ENCODE results near the gene IGLL1. TPM values are rescaled to one million over a fixed set of nuclear protein-coding genes. Genes with fewer than 3 reads are reported as not detected.

Gene IGLL1
- total RNA-seq, 1 donor from 2014 or later: not detected

DNA sequence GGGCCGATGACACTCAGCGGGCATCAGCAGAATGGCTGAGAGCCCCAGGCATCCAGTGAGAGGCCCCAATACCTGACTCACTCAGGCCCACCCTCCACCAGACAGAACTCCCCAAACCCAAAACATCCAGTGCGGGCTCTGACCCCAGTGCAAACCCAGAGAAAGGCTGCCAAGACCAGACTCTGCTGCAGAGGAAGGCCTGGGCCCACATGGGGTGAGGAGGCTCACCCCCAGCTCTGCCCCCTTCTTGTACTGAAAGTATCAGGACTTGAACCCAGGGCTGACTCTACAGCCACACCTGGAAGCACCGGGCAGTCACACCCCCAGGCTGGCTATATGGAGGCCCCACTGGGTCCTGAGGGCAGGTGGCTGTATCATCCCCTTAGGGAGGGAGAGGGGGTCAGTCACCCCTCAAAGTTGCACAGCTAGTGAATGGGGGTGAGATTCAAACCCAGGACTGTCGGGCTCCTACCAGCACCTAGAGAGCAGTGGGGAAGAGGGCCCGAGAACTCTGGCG, 49.3 kb downstream of the IGLL1 start:
- Mint-ChIP-seq H3K9me3 (no peaks in the 10 kb centered on the region), H3K27me3 (ENCODE audit: insufficient read depth, low read depth) (no peaks in the 10 kb centered on the region), H3K4me1 (peaks cover 58% of the 10 kb centered on the region), H3K27ac (peak overlapping the region; percentile 57), H3K4me3 (no peak overlapping the region), H3K36me3 (no peaks in the 10 kb centered on the region)
- no peaks in the 10 kb centered on the region for H4K20me1 ChIP-seq (ENCODE audit: low read depth)
- H3K27me3 ChIP-seq: no peaks in the 10 kb centered on the region
- H3K9ac ChIP-seq: no peak overlapping the region
- H3K27ac ChIP-seq: no peak overlapping the region
- peaks cover 26% of the 10 kb centered on the region for H3K4me1 ChIP-seq
- no peak for TF ChIP-seq EZH2 (IDR thresholded peaks at IDR 0.05)
- H3K4me2 ChIP-seq: no peak overlapping the region
- no peak for DNase-seq (ENCODE audit: low spot score)
- H3F3A ChIP-seq (ENCODE audit: low read depth): peaks cover 7% of the 10 kb centered on the region
- H2AFZ ChIP-seq (replicated peaks): no peak overlapping the region
- H3K79me2 ChIP-seq (ENCODE audit: low read depth): no peaks in the 10 kb centered on the region
- no peaks in the 10 kb centered on the region for H3K36me3 ChIP-seq
- no peaks in the 10 kb centered on the region for H3K9me3 ChIP-seq (ENCODE audit: low read depth)
- H3K4me3 ChIP-seq: no peak overlapping the region

DNA sequence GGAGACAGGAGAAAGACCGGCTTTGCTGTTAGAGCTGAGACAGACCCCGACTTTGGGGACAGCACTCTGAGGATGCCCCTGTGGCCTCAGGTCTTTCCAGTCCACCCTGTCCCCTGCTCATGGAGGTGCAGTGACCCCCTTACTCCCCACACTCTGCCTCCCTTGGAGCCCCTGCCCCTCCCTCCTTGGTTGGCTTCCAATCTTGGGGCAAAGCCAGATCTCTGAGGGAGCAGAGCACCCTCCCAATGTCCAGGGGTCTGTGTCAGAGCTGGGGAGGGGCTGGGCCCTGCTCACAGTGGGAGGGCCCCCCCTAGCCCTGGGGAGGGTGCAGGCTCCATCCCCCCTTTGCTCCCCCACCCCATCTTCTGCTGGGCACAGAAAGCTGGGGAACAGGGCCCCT, 50.0 kb downstream of the IGLL1 start:
- peaks cover 59% of the 10 kb centered on the region for H3K4me1 Mint-ChIP-seq
- H3K27me3 Mint-ChIP-seq (ENCODE audit: insufficient read depth, low read depth): peaks cover 2% of the 10 kb centered on the region
- Histone ChIP-seq H3K36me3 (no peaks in the 10 kb centered on the region), H2AFZ (replicated peaks) (no peak overlapping the region), H3K27ac (no peak overlapping the region), H3F3A (ENCODE audit: low read depth) (no peaks in the 10 kb centered on the region), H3K9ac (no peak overlapping the region), H3K9me3 (ENCODE audit: low read depth) (no peaks in the 10 kb centered on the region), H3K27me3 (no peaks in the 10 kb centered on the region), H3K4me3 (no peak overlapping the region), H3K4me2 (no peak overlapping the region), H3K4me1 (peaks cover 19% of the 10 kb centered on the region), H3K79me2 (ENCODE audit: low read depth) (no peaks in the 10 kb centered on the region), H4K20me1 (ENCODE audit: low read depth) (no peaks in the 10 kb centered on the region)
- DNase-seq (ENCODE audit: low spot score): no peak
- TF ChIP-seq, protein P1, sequence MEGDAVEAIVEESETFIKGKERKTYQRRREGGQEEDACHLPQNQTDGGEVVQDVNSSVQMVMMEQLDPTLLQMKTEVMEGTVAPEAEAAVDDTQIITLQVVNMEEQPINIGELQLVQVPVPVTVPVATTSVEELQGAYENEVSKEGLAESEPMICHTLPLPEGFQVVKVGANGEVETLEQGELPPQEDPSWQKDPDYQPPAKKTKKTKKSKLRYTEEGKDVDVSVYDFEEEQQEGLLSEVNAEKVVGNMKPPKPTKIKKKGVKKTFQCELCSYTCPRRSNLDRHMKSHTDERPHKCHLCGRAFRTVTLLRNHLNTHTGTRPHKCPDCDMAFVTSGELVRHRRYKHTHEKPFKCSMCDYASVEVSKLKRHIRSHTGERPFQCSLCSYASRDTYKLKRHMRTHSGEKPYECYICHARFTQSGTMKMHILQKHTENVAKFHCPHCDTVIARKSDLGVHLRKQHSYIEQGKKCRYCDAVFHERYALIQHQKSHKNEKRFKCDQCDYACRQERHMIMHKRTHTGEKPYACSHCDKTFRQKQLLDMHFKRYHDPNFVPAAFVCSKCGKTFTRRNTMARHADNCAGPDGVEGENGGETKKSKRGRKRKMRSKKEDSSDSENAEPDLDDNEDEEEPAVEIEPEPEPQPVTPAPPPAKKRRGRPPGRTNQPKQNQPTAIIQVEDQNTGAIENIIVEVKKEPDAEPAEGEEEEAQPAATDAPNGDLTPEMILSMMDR (IDR thresholded peaks at IDR 0.05): no peak
- TF ChIP-seq EZH2phosphoT487 (IDR thresholded peaks at IDR 0.05) (no peak), EZH2 (IDR thresholded peaks at IDR 0.05) (no peak)
- H3K36me3 Mint-ChIP-seq: no peaks in the 10 kb centered on the region
- H3K27ac Mint-ChIP-seq: peak overlapping the region; percentile 74
- no peaks in the 10 kb centered on the region for H3K9me3 Mint-ChIP-seq
- no peak overlapping the region for H3K4me3 Mint-ChIP-seq

DNA sequence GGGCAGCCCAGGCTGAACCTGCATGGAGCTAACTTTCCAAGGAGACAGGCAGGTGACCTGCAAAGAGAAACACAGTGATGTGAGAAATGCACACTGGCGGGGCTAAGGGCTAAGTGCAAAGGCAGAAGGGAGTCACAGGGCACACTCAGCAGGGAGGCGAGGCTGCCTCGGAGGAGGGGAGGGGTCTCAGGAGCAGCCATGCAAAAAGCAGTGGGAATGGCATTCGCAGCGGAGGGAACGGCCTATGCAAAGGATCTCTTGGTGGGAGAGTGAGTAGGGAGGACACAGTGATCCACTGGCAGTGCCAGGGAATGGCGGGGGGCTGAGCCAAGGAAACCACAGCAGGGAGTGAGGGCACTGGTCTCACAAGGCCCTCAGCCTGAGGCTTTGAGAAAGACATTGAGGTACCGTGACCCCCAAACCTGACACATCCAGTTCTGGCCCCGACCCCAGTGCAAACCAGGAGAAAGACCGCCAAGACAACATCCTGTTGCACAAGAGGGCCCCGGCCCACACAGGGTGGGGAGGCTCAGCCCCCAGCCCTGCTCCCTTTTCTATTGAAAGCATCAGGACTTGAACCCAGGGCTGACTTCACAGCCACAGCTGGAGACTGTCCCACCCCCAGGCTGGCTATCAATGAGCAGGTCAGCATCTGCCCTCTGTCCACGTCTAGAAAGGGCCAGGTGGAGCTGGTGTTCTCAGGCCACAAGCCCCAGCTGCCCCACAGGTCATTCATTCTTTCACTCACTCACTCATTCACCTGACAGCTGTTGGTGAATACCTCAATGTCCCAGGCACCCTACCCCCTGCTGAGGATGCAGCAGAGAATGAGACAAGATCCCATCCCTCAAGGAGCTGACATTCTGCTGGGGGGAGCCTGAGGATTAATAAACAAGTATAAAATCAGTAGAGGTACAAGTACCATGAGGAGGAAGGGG, 50.7 kb downstream of the IGLL1 start:
- Histone ChIP-seq H3K27me3 (no peaks in the 10 kb centered on the region), H3K4me2 (no peak overlapping the region), H3K4me1 (peaks cover 18% of the 10 kb centered on the region), H3K36me3 (no peaks in the 10 kb centered on the region), H3K9me3 (ENCODE audit: low read depth) (no peaks in the 10 kb centered on the region), H4K20me1 (ENCODE audit: low read depth) (no peaks in the 10 kb centered on the region), H3K4me3 (no peak overlapping the region), H3K9ac (no peak overlapping the region), H3F3A (ENCODE audit: low read depth) (no peaks in the 10 kb centered on the region), H3K27ac (no peak overlapping the region), H2AFZ (replicated peaks) (no peak overlapping the region), H3K79me2 (ENCODE audit: low read depth) (no peaks in the 10 kb centered on the region)
- Mint-ChIP-seq H3K36me3 (no peaks in the 10 kb centered on the region), H3K4me1 (peaks cover 61% of the 10 kb centered on the region), H3K27me3 (ENCODE audit: insufficient read depth, low read depth) (peaks cover 2% of the 10 kb centered on the region), H3K4me3 (peak overlapping the region; percentile 30), H3K27ac (peak overlapping the region; percentile 95), H3K9me3 (no peaks in the 10 kb centered on the region)
- TF ChIP-seq, protein P1 (IDR thresholded peaks at IDR 0.05): no peak
- TF ChIP-seq EZH2 (IDR thresholded peaks at IDR 0.05) (no peak), EZH2phosphoT487 (IDR thresholded peaks at IDR 0.05) (no peak)
- no peak for DNase-seq (ENCODE audit: low spot score)

Measured in neural progenitor cell (in vitro differentiated cells).